HL-60 (cell line): ENCODE data around the gene HINT1.

Source experiments
- CTCF ChIP-seq: IDR thresholded peaks from one replicate; pipeline ENCODE4 v1.5.1; 2011; ENCODE audit warnings: low read length, control low read depth, inconsistent platforms; ENCODE audit not compliant: insufficient read depth
- GABPA ChIP-seq: IDR thresholded peaks from 2 replicates; pipeline ENCODE4 v1.6.1; 2012; ENCODE audit warnings: low read depth
- POLR2AphosphoS5 ChIP-seq: IDR thresholded peaks from 2 replicates; pipeline ENCODE4 v1.6.1; 2012; ENCODE audit warnings: low read depth
- TF ChIP-seq, protein P1 (sequence below): IDR thresholded peaks from 2 replicates; pipeline ENCODE4 v1.6.1; 2012; ENCODE audit warnings: low read depth; ENCODE audit not compliant: insufficient replicate concordance

DNA sequence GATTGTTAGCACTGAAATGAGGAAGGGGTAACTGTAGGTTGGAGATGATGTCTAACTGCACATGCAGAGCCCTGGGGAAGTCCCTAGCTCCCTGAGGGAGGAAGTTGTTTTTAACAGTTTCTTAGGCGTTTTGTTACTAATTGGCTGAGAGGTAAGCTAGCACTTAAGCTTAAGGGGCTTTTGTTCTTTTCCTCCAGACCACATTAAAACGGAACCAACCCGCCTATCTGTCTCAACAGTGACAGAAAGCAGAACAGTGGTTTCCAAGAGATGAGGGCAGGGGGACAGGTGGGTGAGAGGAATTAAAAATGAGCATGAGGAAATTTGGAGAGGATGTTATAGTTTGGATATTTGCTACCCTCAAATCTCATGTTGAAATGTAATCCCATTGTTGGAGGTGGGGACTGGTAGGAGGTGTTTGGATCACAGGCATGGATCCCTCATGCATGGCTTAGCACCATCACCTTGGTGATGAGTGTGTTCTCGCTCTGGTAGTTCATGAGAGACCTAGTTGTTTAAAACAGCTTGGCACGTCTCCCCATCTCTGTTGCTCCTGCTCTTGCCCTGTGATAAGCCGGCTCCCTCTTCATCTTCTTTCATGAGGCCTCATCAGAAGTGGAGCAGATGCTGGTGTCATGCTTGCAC lies 44.6 kb upstream of the HINT1 start:
- TF ChIP-seq CTCF (no peak), GABPA (no peak), POLR2AphosphoS5 (no peak)
- TF ChIP-seq, protein P1, sequence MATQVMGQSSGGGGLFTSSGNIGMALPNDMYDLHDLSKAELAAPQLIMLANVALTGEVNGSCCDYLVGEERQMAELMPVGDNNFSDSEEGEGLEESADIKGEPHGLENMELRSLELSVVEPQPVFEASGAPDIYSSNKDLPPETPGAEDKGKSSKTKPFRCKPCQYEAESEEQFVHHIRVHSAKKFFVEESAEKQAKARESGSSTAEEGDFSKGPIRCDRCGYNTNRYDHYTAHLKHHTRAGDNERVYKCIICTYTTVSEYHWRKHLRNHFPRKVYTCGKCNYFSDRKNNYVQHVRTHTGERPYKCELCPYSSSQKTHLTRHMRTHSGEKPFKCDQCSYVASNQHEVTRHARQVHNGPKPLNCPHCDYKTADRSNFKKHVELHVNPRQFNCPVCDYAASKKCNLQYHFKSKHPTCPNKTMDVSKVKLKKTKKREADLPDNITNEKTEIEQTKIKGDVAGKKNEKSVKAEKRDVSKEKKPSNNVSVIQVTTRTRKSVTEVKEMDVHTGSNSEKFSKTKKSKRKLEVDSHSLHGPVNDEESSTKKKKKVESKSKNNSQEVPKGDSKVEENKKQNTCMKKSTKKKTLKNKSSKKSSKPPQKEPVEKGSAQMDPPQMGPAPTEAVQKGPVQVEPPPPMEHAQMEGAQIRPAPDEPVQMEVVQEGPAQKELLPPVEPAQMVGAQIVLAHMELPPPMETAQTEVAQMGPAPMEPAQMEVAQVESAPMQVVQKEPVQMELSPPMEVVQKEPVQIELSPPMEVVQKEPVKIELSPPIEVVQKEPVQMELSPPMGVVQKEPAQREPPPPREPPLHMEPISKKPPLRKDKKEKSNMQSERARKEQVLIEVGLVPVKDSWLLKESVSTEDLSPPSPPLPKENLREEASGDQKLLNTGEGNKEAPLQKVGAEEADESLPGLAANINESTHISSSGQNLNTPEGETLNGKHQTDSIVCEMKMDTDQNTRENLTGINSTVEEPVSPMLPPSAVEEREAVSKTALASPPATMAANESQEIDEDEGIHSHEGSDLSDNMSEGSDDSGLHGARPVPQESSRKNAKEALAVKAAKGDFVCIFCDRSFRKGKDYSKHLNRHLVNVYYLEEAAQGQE = no peak
